HL-60 (cell line): ENCODE results near the gene CWF19L2.

Experiments used
- POLR2AphosphoS5 ChIP-seq: IDR thresholded peaks from 2 replicates; pipeline ENCODE4 v1.6.1; 2012; ENCODE audit warnings: low read depth
- SPI1 ChIP-seq: IDR thresholded peaks from 2 replicates; pipeline ENCODE4 v1.6.1; 2012; ENCODE audit warnings: low read depth, mild to moderate bottlenecking, borderline replicate concordance
- TF ChIP-seq, protein P1 (sequence below): IDR thresholded peaks from one replicate; pipeline ENCODE4 v1.5.1; 2011; ENCODE audit warnings: low read length, control low read depth, inconsistent platforms; ENCODE audit not compliant: insufficient read depth
- TF ChIP-seq, protein P2 (sequence below): IDR thresholded peaks from 2 replicates; pipeline ENCODE4 v1.6.1; 2012; ENCODE audit warnings: low read depth; ENCODE audit not compliant: insufficient replicate concordance

DNA sequence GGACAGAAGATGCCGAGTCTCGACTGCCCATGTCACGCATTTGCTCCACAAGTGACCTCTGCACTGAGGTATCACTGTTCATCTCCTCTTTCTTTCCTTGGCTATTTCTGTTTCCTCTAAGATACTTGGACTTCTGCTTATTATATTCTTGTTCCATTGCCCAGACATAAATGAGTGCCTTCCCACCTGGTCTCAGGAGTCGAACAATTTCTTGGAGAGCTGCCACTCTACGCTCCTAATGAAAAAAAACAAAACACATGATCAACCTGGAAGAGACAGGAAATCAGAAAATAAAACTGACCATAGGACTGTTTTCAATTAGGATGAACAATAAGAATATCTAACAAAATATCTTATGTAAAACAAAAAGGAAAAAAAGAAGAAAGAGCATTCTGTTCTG lies 47.4 kb upstream of the CWF19L2 start:
- TF ChIP-seq, protein P1, sequence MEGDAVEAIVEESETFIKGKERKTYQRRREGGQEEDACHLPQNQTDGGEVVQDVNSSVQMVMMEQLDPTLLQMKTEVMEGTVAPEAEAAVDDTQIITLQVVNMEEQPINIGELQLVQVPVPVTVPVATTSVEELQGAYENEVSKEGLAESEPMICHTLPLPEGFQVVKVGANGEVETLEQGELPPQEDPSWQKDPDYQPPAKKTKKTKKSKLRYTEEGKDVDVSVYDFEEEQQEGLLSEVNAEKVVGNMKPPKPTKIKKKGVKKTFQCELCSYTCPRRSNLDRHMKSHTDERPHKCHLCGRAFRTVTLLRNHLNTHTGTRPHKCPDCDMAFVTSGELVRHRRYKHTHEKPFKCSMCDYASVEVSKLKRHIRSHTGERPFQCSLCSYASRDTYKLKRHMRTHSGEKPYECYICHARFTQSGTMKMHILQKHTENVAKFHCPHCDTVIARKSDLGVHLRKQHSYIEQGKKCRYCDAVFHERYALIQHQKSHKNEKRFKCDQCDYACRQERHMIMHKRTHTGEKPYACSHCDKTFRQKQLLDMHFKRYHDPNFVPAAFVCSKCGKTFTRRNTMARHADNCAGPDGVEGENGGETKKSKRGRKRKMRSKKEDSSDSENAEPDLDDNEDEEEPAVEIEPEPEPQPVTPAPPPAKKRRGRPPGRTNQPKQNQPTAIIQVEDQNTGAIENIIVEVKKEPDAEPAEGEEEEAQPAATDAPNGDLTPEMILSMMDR = no peak
- no peak for TF ChIP-seq POLR2AphosphoS5
- no peak for TF ChIP-seq SPI1
- TF ChIP-seq, protein P2, sequence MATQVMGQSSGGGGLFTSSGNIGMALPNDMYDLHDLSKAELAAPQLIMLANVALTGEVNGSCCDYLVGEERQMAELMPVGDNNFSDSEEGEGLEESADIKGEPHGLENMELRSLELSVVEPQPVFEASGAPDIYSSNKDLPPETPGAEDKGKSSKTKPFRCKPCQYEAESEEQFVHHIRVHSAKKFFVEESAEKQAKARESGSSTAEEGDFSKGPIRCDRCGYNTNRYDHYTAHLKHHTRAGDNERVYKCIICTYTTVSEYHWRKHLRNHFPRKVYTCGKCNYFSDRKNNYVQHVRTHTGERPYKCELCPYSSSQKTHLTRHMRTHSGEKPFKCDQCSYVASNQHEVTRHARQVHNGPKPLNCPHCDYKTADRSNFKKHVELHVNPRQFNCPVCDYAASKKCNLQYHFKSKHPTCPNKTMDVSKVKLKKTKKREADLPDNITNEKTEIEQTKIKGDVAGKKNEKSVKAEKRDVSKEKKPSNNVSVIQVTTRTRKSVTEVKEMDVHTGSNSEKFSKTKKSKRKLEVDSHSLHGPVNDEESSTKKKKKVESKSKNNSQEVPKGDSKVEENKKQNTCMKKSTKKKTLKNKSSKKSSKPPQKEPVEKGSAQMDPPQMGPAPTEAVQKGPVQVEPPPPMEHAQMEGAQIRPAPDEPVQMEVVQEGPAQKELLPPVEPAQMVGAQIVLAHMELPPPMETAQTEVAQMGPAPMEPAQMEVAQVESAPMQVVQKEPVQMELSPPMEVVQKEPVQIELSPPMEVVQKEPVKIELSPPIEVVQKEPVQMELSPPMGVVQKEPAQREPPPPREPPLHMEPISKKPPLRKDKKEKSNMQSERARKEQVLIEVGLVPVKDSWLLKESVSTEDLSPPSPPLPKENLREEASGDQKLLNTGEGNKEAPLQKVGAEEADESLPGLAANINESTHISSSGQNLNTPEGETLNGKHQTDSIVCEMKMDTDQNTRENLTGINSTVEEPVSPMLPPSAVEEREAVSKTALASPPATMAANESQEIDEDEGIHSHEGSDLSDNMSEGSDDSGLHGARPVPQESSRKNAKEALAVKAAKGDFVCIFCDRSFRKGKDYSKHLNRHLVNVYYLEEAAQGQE = no peak
